Pons (tissue), 1 donor: Measurements from ENCODE around the gene FRMPD3.

Source experiments
- DNase-seq: peaks from one replicate; pipeline ENCODE4 v3.0.0-alpha.2; 2016; ENCODE audit warnings: low spot score

FRMPD3 gene

GRCh38 chrX:107482046-107482445 lies 32.6 kb downstream of the FRMPD3 start:
- no peak for DNase-seq

GRCh38 chrX:107484002-107484726 lies 34.7 kb downstream of the FRMPD3 start:
- no peak for DNase-seq

GRCh38 chrX:107485013-107485412 lies 35.6 kb downstream of the FRMPD3 start:
- no peak for DNase-seq

- DNase-seq: no peak
These were observed 43.7 kb downstream of the FRMPD3 start for GRCh38 chrX:107493141-107493540.

GRCh38 chrX:107496786-107497185 lies 47.3 kb downstream of the FRMPD3 start:
- no peak for DNase-seq
